HepG2 (cell line): Measurements from ENCODE around the gene NKX1-2. TPM values are rescaled to one million over a fixed set of nuclear protein-coding genes. Genes with fewer than 3 reads are reported as not detected.

Experiments
- ARID3A ChIP-seq: IDR thresholded peaks from 2 replicates; pipeline ENCODE4 v1.6.1; 2012; ENCODE audit warnings: low read depth, low read length, improper control_type of control experiment
- ATM ChIP-seq: fragments of 450-650 bp; IDR thresholded peaks from 2 replicates; pipeline ENCODE4 v1.7.1; 2017; ENCODE audit warnings: mild to moderate bottlenecking, borderline replicate concordance
- CREM ChIP-seq, 2 experiments: sonication (generic) in 1 of 2; formaldehyde crosslinking in 1 of 2; IDR thresholded peaks; 2 replicates each; pipeline versions ENCODE4 v1.4.0 to v1.6.1; 2016 to 2020; ENCODE audit warnings: antibody characterized with exemption in 1 of 2, mild to moderate bottlenecking in 1 of 2, missing genetic modification reagents in 1 of 2
- DBP ChIP-seq: sonication (generic); formaldehyde crosslinking; IDR thresholded peaks from 2 replicates; pipeline ENCODE4 v1.4.0; 2020; ENCODE audit warnings: missing genetic modification reagents; ENCODE audit errors: not compliant biosample characterization
- ELF3 ChIP-seq: IDR thresholded peaks from 2 replicates; pipeline ENCODE4 v1.6.1; 2016; ENCODE audit warnings: missing genetic modification reagents, missing compliant biosample characterization
- FOXA3 ChIP-seq: IDR thresholded peaks from 2 replicates; pipeline ENCODE4 v1.6.1; 2016; ENCODE audit warnings: missing genetic modification reagents, missing compliant biosample characterization
- MAFF ChIP-seq: IDR thresholded peaks from 2 replicates; pipeline ENCODE4 v1.6.1; 2011; ENCODE audit warnings: low read depth, low read length, improper control_type of control experiment
- MZF1 ChIP-seq: sonication (generic); formaldehyde crosslinking; IDR thresholded peaks from 2 replicates; pipeline ENCODE4 v1.8.1; 2023; ENCODE audit warnings: mild to moderate bottlenecking, missing genetic modification reagents, borderline replicate concordance
- NFYB ChIP-seq: sonication (generic); formaldehyde crosslinking; IDR thresholded peaks from 2 replicates; pipeline ENCODE4 v1.4.0; 2020; ENCODE audit warnings: missing genetic modification reagents
- RARA ChIP-seq: IDR thresholded peaks from 2 replicates; pipeline ENCODE4 v1.6.1; 2016; ENCODE audit warnings: missing genetic modification reagents, missing compliant biosample characterization
- RBM39 ChIP-seq: fragments of 200-400 bp; formaldehyde crosslinking; IDR thresholded peaks from one replicate; pipeline ENCODE4 v1.6.1; 2018; ENCODE audit warnings: antibody characterized with exemption, mild to moderate bottlenecking, low read depth, low read length; ENCODE audit not compliant: poor library complexity, severe bottlenecking
- SIX1 ChIP-seq: sonication (generic); formaldehyde crosslinking; IDR thresholded peaks from 2 replicates; pipeline ENCODE4 v1.4.0; 2020; ENCODE audit warnings: missing genetic modification reagents, borderline replicate concordance
- SMC3 ChIP-seq: IDR thresholded peaks from 2 replicates; pipeline ENCODE4 v1.6.1; 2011; ENCODE audit warnings: low read length, improper control_type of control experiment
- SRF ChIP-seq: IDR thresholded peaks from 2 replicates; pipeline ENCODE4 v1.6.1; 2011; ENCODE audit warnings: mild to moderate bottlenecking, low read depth, low read length, moderate library complexity
- STAG1 ChIP-seq: sonication (generic); formaldehyde crosslinking; IDR thresholded peaks from 2 replicates; pipeline ENCODE4 v1.4.0; 2020; ENCODE audit warnings: missing genetic modification reagents
- TFDP2 ChIP-seq: sonication (generic); formaldehyde crosslinking; IDR thresholded peaks from 2 replicates; pipeline ENCODE4 v1.4.0; 2020; ENCODE audit warnings: missing genetic modification reagents
- THAP7 ChIP-seq: sonication (generic); formaldehyde crosslinking; IDR thresholded peaks from 2 replicates; pipeline ENCODE4 v1.8.1; 2023; ENCODE audit warnings: mild to moderate bottlenecking, missing genetic modification reagents
- TRIM24 ChIP-seq: sonication (generic); formaldehyde crosslinking; IDR thresholded peaks from 2 replicates; pipeline ENCODE4 v1.8.0; 2022; ENCODE audit warnings: mild to moderate bottlenecking, missing genetic modification reagents
- ZNF124 ChIP-seq: sonication (generic); formaldehyde crosslinking; IDR thresholded peaks from 2 replicates; pipeline ENCODE4 v1.4.0; 2020; ENCODE audit warnings: missing genetic modification reagents
- ZNF263 ChIP-seq: sonication (generic); formaldehyde crosslinking; IDR thresholded peaks from 2 replicates; pipeline ENCODE4 v1.4.0; 2020; ENCODE audit warnings: missing genetic modification reagents
- ZNF264 ChIP-seq: sonication (generic); formaldehyde crosslinking; IDR thresholded peaks from 2 replicates; pipeline ENCODE4 v1.4.0; 2020; ENCODE audit warnings: missing genetic modification reagents
- ZNF570 ChIP-seq: sonication (generic); formaldehyde crosslinking; IDR thresholded peaks from 2 replicates; pipeline ENCODE4 v1.4.0; 2020; ENCODE audit warnings: mild to moderate bottlenecking, missing genetic modification reagents, borderline replicate concordance
- ZNF597 ChIP-seq: sonication (generic); formaldehyde crosslinking; IDR thresholded peaks from 2 replicates; pipeline ENCODE4 v1.5.0; 2020; ENCODE audit warnings: missing genetic modification reagents
- ZNF605 ChIP-seq: sonication (generic); formaldehyde crosslinking; IDR thresholded peaks from 2 replicates; pipeline ENCODE4 v1.8.0; 2022; ENCODE audit warnings: mild to moderate bottlenecking, missing genetic modification reagents
- ZNF691 ChIP-seq: sonication (generic); formaldehyde crosslinking; IDR thresholded peaks from 2 replicates; pipeline ENCODE4 v1.4.0; 2020; ENCODE audit warnings: missing genetic modification reagents, low read depth, mild to moderate bottlenecking, borderline replicate concordance
- ZNF740 ChIP-seq: sonication (generic); formaldehyde crosslinking; IDR thresholded peaks from 2 replicates; pipeline ENCODE4 v1.4.0; 2020; ENCODE audit warnings: missing genetic modification reagents
- polyA plus RNA-seq, 8 experiments: library from polyadenylated mRNA; depleted of rRNA in 3 of 8; stranded (reverse) in 7 of 8; unstranded in 1 of 8; fragments of >200 nt; fragmentation: Illumina TruSeq in 4 of 8; extraction: Trizol in 4 of 8; gene quantifications; 2 replicates each; pipeline versions ENCODE4 v1.2.1 to v1.2.3, GENCODE V29; 2011 to 2016; ENCODE audit warnings: low read depth in 4 of 8, missing spikeins in 1 of 8, mixed read lengths in 1 of 8; ENCODE audit not compliant: insufficient read depth in 1 of 8
- total RNA-seq, 5 experiments: library from RNA; depleted of rRNA; stranded (reverse); fragments of >200 nt; fragmentation: Illumina TruSeq; extraction: Trizol; gene quantifications; 2 replicates each; pipeline ENCODE4 v1.2.3, GENCODE V29; 2016; ENCODE audit warnings: low read depth in 1 of 5

The NKX1-2 gene
- total and polyA plus RNA-seq, 2 of the 13 experiments (the other 11 are each of a cell fraction or from before 2014, with no cell fraction given), result not detected

- TF ChIP-seq FOXA3, result no peak
- TF ChIP-seq ZNF605 (CRISPR knock-in tag), result no peak
- TF ChIP-seq DBP (CRISPR knock-in tag), result no peak
- no peak for TF ChIP-seq SRF
- no peak for TF ChIP-seq THAP7 (CRISPR knock-in tag)
- TF ChIP-seq ATM, result no peak
- no peak for TF ChIP-seq RBM39
- TF ChIP-seq RARA, result no peak
- TF ChIP-seq SMC3, result peak; percentile 30; the same call in 1 of the 2 replicates
- no peak for TF ChIP-seq CREM (IDR thresholded peaks at IDR 0.05)
- TF ChIP-seq CREM (CRISPR knock-in tag; IDR thresholded peaks at IDR 0.05), result no peak
- no peak for TF ChIP-seq TRIM24
- TF ChIP-seq MAFF, result peak; percentile 65
- TF ChIP-seq ZNF263, result peak; percentile 47
- TF ChIP-seq ZNF124 (CRISPR knock-in tag), result no peak
- TF ChIP-seq STAG1, result peak; percentile 62
- TF ChIP-seq ZNF740 (CRISPR knock-in tag), result no peak
- no peak for TF ChIP-seq ZNF570 (CRISPR knock-in tag)
- no peak for TF ChIP-seq ZNF597 (CRISPR knock-in tag)
- TF ChIP-seq ELF3 (CRISPR knock-in tag), result 0 out of 2 replicates have a peak, but pooled peaks have one; percentile 22
- TF ChIP-seq MZF1 (CRISPR knock-in tag), result no peak
- TF ChIP-seq ZNF264 (CRISPR knock-in tag), result no peak
- TF ChIP-seq NFYB (CRISPR knock-in tag), result no peak
- TF ChIP-seq TFDP2 (CRISPR knock-in tag), result no peak
- TF ChIP-seq ZNF691 (CRISPR knock-in tag), result no peak
- peak; percentile 55; the same call in 1 of the 2 replicates for TF ChIP-seq ARID3A
- TF ChIP-seq SIX1 (CRISPR knock-in tag), result peak; percentile 96
These were observed 46.3 kb downstream of the NKX1-2 start (continued) for GRCh38 chr10:124403548-124403947.
